Upper lobe of right lung (tissue), 1 donor: ENCODE results near the gene CFTR. TPM values are rescaled to one million over a fixed set of nuclear protein-coding genes. Genes with fewer than 3 reads are reported as not detected.

ENCODE experiments used
- ATAC-seq: fragments of 200-7000 bp; cut with Tn5 transposase; one replicate; pipeline ENCODE4 v1.9.1; 2020; ENCODE audit warnings: mild to moderate bottlenecking, moderate library complexity
- DNase-seq: peaks from one replicate; pipeline ENCODE4 v3.0.0-alpha.2; 2020
- H3K27ac ChIP-seq: fragments of 200-600 bp; one replicate; pipeline ENCODE4 v1.8.0; 2022
- H3K27me3 ChIP-seq: fragments of 200-600 bp; one replicate; pipeline ENCODE4 v1.8.0; 2022; ENCODE audit warnings: mild to moderate bottlenecking
- H3K36me3 ChIP-seq: fragments of 200-600 bp; one replicate; pipeline ENCODE4 v1.8.0; 2022
- H3K4me1 ChIP-seq: fragments of 200-600 bp; one replicate; pipeline ENCODE4 v1.8.0; 2022
- H3K4me3 ChIP-seq: fragments of 200-600 bp; one replicate; pipeline ENCODE4 v1.8.0; 2022; ENCODE audit warnings: mild to moderate bottlenecking
- H3K9me3 ChIP-seq: fragments of 200-600 bp; one replicate; pipeline ENCODE4 v1.8.0; 2022
- intact Hi-C: fragments of 100-400 bp; cut with DNase I; formaldehyde crosslinking; loops from one replicate; pipeline ENCODE4 v1.11.0; 2022
- total RNA-seq: library from RNA; stranded (reverse); fragmentation: NEBNext Ultra II Directional; extraction: Animal tissue kit (Norgen Biotek cat#: 25700); gene quantifications from one replicate; pipeline ENCODE4 v1.2.1, GENCODE V29; 2021
- TF ChIP-seq, protein P1 (sequence below): fragments of 200-600 bp; IDR thresholded peaks from one replicate; pipeline ENCODE4 v1.8.0; 2022; ENCODE audit warnings: antibody characterized with exemption
- donor health status: DM: no; HTN: yes; CAD: no; lungs with severe emphysema.

Gene CFTR
- total RNA-seq, 1 donor from 2014 or later: 28.0 TPM

DNA sequence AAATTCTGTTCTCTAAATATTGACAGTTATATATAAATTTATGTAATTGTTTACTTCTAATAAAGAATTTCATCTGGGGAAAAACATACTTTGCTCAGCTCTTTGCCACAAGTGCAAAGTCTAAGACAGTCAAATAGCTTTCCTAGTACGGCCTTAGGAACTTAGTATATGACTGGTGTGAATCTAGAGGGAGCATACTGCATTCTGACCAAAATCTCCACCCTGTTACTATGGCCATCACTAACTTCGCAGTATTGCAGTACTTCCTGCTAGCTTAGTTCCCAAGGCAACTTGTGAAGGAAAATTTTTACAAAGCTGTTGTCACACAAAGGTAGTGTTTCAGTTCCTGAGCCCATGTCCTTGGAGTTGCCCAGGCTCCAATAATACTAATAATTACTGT lies 181.5 kb downstream of the CFTR start:
- intact Hi-C loops: no loop called here

DNA sequence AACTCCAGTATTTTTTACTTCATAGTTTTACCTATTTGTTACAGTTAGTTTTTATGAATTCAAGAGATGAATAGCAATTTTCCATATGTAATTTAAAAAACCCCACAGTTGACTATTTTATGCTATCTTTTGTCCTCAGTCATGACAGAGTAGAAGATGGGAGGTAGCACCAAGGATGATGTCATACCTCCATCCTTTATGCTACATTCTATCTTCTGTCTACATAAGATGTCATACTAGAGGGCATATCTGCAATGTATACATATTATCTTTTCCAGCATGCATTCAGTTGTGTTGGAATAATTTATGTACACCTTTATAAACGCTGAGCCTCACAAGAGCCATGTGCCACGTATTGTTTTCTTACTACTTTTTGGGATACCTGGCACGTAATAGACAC lies 184.2 kb downstream of the CFTR start:
- no peaks in the 10 kb centered on the region for H3K27me3 ChIP-seq
- no peak for DNase-seq
- no peaks in the 10 kb centered on the region for H3K36me3 ChIP-seq
- TF ChIP-seq, protein P1, sequence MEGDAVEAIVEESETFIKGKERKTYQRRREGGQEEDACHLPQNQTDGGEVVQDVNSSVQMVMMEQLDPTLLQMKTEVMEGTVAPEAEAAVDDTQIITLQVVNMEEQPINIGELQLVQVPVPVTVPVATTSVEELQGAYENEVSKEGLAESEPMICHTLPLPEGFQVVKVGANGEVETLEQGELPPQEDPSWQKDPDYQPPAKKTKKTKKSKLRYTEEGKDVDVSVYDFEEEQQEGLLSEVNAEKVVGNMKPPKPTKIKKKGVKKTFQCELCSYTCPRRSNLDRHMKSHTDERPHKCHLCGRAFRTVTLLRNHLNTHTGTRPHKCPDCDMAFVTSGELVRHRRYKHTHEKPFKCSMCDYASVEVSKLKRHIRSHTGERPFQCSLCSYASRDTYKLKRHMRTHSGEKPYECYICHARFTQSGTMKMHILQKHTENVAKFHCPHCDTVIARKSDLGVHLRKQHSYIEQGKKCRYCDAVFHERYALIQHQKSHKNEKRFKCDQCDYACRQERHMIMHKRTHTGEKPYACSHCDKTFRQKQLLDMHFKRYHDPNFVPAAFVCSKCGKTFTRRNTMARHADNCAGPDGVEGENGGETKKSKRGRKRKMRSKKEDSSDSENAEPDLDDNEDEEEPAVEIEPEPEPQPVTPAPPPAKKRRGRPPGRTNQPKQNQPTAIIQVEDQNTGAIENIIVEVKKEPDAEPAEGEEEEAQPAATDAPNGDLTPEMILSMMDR: no peak
- no peak overlapping the region for H3K27ac ChIP-seq
- ATAC-seq: no peak
- intact Hi-C loops: no loop called here
- H3K4me3 ChIP-seq: no peak overlapping the region
- no peaks in the 10 kb centered on the region for H3K4me1 ChIP-seq
- no peaks in the 10 kb centered on the region for H3K9me3 ChIP-seq

More for the DNA sequence above, 181.5 kb downstream of the CFTR start:
- Histone ChIP-seq H3K27me3 (no peaks in the 10 kb centered on the region), H3K9me3 (no peaks in the 10 kb centered on the region), H3K4me1 (no peaks in the 10 kb centered on the region), H3K27ac (no peak overlapping the region), H3K4me3 (no peak overlapping the region), H3K36me3 (no peaks in the 10 kb centered on the region)
- no peak for ATAC-seq
- no peak for DNase-seq
- TF ChIP-seq, protein P1: no peak

- no peak for ATAC-seq
- TF ChIP-seq, protein P1: no peak
- Histone ChIP-seq H3K9me3 (no peaks in the 10 kb centered on the region), H3K36me3 (no peaks in the 10 kb centered on the region), H3K4me1 (no peaks in the 10 kb centered on the region), H3K27me3 (no peaks in the 10 kb centered on the region), H3K27ac (no peak overlapping the region), H3K4me3 (no peak overlapping the region)
- no peak for DNase-seq
- intact Hi-C loops: no loop called here
These were observed 185.5 kb downstream of the CFTR start for GRCh38 chr7:117665368-117665767.

GRCh38 chr7:117666031-117666430 lies 186.2 kb downstream of the CFTR start:
- Histone ChIP-seq H3K36me3 (no peaks in the 10 kb centered on the region), H3K27ac (no peak overlapping the region), H3K4me3 (no peak overlapping the region), H3K27me3 (no peaks in the 10 kb centered on the region), H3K4me1 (no peaks in the 10 kb centered on the region), H3K9me3 (no peaks in the 10 kb centered on the region)
- no peak for ATAC-seq
- intact Hi-C loops: no loop called here
- TF ChIP-seq, protein P1: no peak
- DNase-seq: no peak

- ATAC-seq (no peak), DNase-seq (no peak)
- no peaks in the 10 kb centered on the region for H3K4me1 ChIP-seq
- no peak overlapping the region for H3K27ac ChIP-seq
- no peak overlapping the region for H3K4me3 ChIP-seq
- TF ChIP-seq, protein P1: no peak
- intact Hi-C loops: no loop called here
- H3K27me3 ChIP-seq: no peaks in the 10 kb centered on the region
- no peaks in the 10 kb centered on the region for H3K9me3 ChIP-seq
- H3K36me3 ChIP-seq: no peaks in the 10 kb centered on the region
These were observed 186.9 kb downstream of the CFTR start for GRCh38 chr7:117666689-117667088.

- Histone ChIP-seq H3K4me1 (no peaks in the 10 kb centered on the region), H3K27me3 (no peaks in the 10 kb centered on the region), H3K36me3 (no peaks in the 10 kb centered on the region), H3K27ac (no peak overlapping the region), H3K4me3 (no peak overlapping the region), H3K9me3 (no peaks in the 10 kb centered on the region)
- TF ChIP-seq, protein P1: no peak
- intact Hi-C loops: no loop called here
- no peak for DNase-seq
- ATAC-seq: no peak
These were observed 187.6 kb downstream of the CFTR start for GRCh38 chr7:117667456-117667855.
